PFSK-1 (cell line): ENCODE results near the gene CEP89.

Source experiments
- FOXP2 ChIP-seq: optimal IDR thresholded peaks from 2 replicates; pipeline ENCODE3; 2011; ENCODE audit warnings: borderline replicate concordance, control low read depth, inconsistent platforms; ENCODE audit not compliant: insufficient read depth; ENCODE audit errors: extremely low read length, extremely low read depth
- POLR2AphosphoS5 ChIP-seq: IDR thresholded peaks from 2 replicates; pipeline ENCODE4 v1.6.1; 2012; ENCODE audit warnings: low read depth, mild to moderate bottlenecking, control low read depth, low read length, moderate library complexity
- REST ChIP-seq, 2 experiments: IDR thresholded peaks; 2 replicates each; pipeline versions ENCODE4 v1.6.1 to v1.8.0; 2011 to 2012; ENCODE audit warnings: low read depth in 2 of 2, low read length in 2 of 2, control low read depth in 1 of 2, inconsistent platforms in 1 of 2, mild to moderate bottlenecking in 1 of 2, moderate library complexity in 1 of 2; ENCODE audit not compliant: insufficient read depth in 1 of 2
- SIN3A ChIP-seq: IDR thresholded peaks from 2 replicates; pipeline ENCODE4 v1.6.1; 2012; ENCODE audit warnings: mild to moderate bottlenecking, low read length, moderate library complexity, borderline replicate concordance; ENCODE audit not compliant: insufficient read depth
- TAF1 ChIP-seq: IDR thresholded peaks from 2 replicates; pipeline ENCODE4 v1.6.1; 2012; ENCODE audit warnings: low read length, control low read depth, borderline replicate concordance; ENCODE audit not compliant: insufficient read depth

Gene CEP89

DNA sequence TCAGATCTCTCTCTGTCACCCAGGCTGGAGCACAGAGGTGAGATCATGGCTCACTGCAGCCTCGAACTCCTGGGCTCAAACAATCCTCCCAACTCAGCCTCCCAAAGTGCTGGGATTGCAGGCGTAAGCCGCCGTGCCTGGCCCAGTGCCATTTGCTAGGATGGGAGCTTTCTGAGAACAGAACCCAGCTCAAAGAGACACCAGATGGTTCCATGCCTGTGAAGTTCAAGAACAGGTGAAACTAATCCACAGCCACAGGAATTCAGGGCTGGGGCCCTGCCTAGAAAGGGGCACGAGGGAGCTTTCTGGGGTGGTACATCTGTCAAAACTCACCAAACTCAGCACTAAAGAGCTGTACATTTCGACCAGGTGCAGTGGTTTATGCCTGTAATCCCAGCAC, 106.4 kb downstream of the CEP89 start:
- no peak for TF ChIP-seq FOXP2
- no peak for TF ChIP-seq SIN3A
- no peak for TF ChIP-seq TAF1
- no peak for TF ChIP-seq REST (IDR thresholded peaks at IDR 0.05; ENCODE audit: insufficient read depth in 1 of 2, low read depth in 2 of 2, low read length in 2 of 2)
- no peak for TF ChIP-seq POLR2AphosphoS5

- TF ChIP-seq REST (IDR thresholded peaks at IDR 0.05; ENCODE audit: insufficient read depth in 1 of 2, low read depth in 2 of 2, low read length in 2 of 2) (no peak), POLR2AphosphoS5 (no peak), FOXP2 (no peak), SIN3A (no peak), TAF1 (no peak)
Measured at GRCh38 chr19:32864318-32865007, 107.3 kb downstream of the CEP89 start.

DNA sequence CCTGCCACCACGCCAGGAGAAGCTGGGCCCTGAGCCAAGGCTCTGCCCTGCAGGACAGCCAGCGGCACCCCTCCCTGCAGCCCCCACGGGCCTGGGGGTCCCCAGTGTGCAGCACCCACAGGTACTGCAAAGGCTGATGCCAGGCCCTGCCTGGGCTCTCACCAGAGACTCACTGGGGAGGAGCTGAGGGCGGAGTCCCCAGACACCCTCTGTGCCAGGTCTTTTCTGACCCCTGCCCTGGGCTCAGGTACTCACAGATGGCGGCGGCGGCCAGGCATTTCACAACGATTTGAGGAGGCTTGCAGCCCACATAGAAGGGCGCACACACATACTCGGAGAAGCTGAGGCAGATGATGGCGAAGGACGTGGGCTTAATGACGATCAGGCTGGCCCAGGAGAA, 107.9 kb downstream of the CEP89 start:
- TF ChIP-seq FOXP2 (no peak), POLR2AphosphoS5 (no peak), REST (IDR thresholded peaks at IDR 0.05; ENCODE audit: insufficient read depth in 1 of 2, low read depth in 2 of 2, low read length in 2 of 2) (no peak), TAF1 (no peak), SIN3A (no peak)

DNA sequence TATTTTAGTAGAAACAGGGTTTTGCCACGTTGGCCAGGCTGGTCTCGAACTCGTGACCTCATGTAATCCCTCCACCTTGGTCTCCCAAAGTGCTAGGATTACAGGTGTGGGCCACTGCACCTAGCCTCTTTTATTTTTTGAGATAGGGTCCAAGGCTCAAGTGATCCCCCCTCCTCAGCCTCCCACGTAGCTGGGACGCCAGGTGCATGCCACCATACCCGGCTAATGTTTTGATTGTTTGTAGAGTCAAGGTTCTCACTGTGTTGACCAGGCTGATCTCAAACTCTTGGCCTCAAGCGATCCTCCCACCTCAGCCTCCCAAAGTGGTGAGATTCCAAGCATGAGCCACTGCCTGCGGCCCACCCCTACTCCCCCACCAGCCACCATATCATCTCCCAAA, 108.5 kb downstream of the CEP89 start:
- no peak for TF ChIP-seq SIN3A
- no peak for TF ChIP-seq FOXP2
- TF ChIP-seq TAF1: no peak
- TF ChIP-seq REST (IDR thresholded peaks at IDR 0.05; ENCODE audit: insufficient read depth in 1 of 2, low read depth in 2 of 2, low read length in 2 of 2): no peak
- TF ChIP-seq POLR2AphosphoS5: no peak

DNA sequence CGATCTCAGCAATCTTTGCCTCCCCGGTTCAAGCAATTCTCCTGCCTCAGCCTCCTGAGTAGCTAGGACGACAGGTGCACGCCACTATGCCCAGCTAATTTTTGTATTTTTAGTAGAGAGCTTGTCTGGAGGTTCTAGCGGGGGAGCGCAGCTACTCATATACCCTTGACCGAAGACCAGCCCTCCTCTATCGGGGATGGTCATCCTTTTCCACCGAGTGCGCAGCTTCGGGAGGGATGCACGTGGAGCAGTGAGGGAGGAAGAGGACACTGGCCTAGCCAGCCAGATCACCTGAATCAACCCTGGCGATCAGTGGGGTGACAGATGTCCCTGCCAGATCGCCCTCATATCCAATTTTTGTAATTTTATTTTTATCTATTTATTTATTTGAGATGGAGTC, 109.0 kb downstream of the CEP89 start:
- TF ChIP-seq SIN3A: no peak
- no peak for TF ChIP-seq REST (IDR thresholded peaks at IDR 0.05; ENCODE audit: insufficient read depth in 1 of 2, low read depth in 2 of 2, low read length in 2 of 2)
- TF ChIP-seq POLR2AphosphoS5: no peak
- no peak for TF ChIP-seq FOXP2
- no peak for TF ChIP-seq TAF1
